GM19324 (cell line): Measurements from ENCODE around the gene F12.

Source experiments
- ATAC-seq: cut with Tn5 transposase; IDR thresholded peaks from one replicate; pipeline ENCODE4 v1.9.1; 2021; ENCODE audit warnings: mild to moderate bottlenecking, moderate library complexity; ENCODE audit not compliant: unreplicated experiment, low FRiP score

The F12 gene

DNA sequence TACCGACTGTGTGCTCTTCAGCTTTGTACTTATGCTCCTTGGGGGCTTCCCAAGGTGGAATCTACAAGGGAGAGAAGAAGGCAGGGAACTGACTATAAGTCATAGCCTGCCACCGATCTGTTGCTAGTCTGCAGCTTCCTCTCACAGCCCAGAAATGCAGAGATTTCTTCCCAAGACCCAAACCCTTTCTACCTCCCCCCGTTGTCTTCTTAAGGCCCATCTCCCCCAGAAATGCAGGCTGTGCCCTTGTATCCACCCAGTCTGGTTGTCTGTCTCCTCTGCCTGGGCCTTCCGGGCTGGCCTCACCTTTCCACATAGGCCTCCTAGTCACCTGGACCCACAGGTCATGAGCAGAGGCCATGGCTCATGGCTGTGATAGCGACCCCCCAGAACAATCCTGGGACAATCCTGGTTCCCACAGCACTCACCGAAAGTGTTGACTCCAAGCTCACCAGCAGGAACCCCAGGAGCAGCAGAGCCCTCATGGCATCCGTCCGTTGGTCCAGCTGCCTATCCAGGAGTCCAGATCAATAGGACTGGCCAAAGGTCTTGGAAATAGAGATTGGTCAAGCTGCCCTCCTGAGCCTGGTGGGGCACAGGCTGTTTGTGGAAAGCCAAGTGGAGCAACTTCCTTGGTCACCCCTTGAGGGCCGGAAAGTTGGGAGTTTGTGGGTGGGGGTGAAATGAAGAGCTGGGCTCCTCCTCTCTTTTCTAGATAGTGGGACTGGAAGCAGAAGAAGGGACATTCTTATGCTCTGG lies at the start of gene F12:
F12 (minus strand) TSS at position 522 of the 759 bp plus-strand sequence; CDS start at position 485, 37 bp downstream.
- ATAC-seq, result no peak

DNA sequence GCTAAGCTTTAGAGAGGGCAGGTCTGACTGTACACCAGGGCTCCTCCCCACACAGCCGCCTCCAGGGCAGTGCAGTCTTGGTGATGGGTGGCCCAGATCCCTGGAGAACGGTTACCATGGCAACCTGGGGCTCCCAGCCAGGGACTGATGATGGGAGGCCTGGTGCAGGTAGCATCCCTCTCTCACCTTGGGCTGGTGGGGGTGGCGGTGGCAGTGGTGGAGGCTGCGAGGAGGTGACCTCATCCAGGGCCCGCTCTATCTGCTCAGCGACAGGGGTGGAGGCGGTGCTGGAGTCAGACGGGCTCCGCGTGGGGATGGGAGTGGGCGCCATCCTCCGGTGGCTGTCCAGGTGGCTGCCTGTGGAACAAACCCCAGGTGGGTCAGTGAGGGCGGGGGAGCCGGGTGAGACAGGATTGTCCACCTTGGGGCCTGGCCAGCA lies 49.6 kb upstream of the F12 start:
- no peak for ATAC-seq

DNA sequence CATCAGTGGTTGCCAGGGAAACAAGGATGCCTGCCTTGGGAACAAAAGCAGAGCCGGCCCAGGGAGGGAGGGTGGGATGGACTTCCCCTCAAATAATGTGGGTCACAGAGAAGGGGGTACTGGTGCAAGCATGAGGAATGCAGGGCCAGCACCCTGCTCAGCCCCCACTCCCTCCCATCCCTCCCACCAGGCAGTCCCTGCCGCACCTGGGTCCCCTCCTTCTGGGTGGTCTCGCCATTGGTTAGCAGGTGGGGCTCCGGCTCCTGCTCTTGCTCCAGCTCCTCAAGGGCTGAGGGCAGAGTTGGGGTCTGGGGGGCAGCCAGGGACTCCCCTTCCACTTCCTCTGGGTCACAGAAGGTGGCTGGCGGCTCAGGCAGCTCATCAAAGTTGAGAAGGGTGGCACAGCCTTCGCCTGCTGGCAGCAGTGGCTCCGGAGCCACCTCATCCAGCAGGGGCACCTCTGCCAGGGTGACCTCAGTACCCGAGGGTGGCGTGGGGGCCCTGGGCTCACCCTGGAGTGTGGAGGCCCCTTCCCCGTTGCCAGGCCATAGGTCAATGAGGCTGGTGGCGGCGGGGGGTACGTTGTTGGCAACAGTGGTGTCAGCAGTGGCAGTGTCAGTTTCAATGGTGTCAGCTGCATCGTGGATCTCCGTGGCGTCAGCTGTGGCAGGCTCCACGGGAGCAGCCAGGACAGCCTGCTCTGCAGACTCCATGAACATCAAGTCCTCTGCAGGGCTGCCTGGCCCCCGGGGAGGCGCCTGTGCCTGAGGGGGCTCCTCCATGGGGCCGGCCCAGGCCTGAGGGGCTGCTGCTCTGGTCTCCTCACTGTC lies 48.7 kb upstream of the F12 start:
- no peak for ATAC-seq

DNA sequence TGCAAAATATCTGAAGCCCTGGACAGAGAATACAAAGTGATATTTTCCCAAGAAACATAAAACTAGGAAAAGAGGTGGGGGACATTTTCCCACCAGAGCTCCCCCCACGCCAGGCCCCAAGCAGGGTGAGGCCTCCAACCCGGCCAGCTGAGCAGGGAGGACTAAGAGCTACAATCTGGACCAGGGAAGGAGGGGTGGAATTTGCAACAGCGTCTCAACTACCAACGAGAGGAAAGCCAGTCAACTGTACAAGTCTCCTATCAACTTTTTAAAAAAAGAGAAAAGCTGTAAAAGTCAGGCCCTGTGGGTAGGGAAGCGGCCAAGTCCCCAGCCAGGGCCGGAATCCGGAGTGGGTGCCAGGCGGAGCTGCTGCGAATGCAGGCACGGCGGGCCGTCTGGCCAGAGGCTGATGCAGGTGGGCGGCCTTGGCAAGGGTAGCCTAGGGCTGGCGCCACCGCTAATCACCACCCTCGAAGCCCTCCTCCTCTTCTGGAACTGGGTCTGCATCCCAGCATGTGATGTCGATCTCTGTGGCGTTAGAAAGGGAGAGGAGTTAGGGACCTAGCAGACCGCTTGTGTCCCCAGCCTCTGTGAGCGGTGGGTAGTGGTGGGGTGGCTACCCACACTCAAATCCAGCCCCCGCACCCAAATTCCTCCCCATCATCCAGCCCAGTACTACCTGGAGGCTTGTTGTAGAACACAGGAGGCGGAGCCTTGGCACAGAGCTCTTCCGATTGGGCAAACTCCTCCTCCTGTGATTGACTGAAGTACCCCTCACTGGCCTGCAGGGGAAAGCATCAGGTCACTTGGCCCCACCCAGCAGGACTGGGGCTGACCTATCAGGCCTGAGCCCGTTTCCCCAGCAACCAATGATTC lies 47.9 kb upstream of the F12 start:
- peak; percentile 24 for ATAC-seq

DNA sequence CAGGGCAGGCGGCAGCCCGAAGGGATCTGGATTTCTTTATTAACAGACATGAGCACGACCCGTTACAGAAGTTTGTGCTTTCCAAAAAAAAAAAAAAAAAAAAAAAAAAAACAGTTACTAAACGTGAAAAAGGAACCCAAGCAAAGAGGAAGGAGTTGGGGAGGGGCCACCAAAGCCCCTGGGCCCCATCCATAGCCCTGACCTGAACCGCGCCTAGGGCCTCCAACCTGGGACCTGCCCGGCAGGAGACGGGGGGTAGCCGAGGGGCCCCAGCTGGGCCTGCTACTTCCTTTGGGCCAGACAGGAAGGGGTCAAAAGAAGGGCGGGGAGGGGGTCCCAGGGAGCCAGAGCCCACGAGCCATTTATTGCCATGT lies 47.2 kb upstream of the F12 start:
- no peak for ATAC-seq

DNA sequence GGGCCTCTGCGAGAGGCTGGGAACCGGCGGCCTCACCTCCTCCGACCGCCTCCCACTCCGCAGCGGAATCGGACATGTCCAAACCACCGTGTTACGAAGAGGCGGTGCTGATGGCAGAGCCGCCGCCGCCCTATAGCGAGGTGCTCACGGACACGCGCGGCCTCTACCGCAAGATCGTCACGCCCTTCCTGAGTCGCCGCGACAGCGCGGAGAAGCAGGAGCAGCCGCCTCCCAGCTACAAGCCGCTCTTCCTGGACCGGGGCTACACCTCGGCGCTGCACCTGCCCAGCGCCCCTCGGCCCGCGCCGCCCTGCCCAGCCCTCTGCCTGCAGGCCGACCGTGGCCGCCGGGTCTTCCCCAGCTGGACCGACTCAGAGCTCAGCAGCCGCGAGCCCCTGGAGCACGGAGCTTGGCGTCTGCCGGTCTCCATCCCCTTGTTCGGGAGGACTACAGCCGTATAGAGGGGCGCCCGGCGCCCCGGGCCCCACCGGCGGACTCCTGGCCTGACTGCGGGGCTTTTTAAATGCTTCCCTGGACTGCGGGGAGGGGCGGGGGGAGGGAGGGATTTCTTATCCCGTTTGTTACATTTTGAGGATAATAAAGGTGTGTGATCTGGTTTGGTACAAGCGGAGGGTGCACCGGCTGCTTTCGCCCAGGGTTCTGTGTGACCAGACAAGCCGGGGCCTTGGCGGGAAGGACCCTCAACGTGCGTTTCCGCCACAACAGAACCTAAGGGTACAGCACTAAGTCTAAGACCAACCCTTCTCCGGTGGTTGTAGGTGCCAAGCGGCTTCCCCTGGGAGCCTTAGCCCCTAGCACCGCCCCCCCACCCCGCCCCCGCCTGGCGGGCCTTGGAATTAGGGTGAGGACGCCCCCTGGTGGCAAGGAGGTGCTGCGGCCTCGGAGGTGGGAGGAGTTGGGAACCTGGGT lies 46.6 kb upstream of the F12 start:
- ATAC-seq, result peak; percentile 19

DNA sequence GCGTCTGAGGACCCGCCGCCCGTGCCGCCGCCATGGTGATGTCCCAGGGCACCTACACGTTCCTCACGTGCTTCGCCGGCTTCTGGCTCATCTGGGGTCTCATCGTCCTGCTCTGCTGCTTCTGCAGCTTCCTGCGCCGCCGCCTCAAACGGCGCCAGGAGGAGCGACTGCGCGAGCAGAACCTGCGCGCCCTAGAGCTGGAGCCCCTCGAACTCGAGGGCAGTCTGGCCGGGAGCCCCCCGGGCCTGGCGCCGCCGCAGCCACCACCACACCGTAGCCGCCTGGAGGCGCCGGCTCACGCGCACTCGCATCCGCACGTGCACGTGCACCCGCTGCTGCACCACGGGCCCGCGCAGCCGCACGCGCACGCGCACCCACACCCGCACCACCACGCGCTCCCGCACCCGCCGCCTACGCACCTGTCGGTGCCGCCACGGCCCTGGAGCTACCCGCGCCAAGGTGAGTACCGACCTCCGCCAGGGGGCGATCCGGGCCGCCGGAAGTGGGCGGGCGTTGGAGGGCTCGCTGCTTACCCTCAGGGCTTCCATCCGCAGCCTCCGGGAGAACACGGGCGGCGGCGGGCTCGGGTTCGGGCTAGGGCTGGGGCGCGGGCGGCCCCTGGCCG lies 45.8 kb upstream of the F12 start:
- ATAC-seq, result peak; percentile 62

DNA sequence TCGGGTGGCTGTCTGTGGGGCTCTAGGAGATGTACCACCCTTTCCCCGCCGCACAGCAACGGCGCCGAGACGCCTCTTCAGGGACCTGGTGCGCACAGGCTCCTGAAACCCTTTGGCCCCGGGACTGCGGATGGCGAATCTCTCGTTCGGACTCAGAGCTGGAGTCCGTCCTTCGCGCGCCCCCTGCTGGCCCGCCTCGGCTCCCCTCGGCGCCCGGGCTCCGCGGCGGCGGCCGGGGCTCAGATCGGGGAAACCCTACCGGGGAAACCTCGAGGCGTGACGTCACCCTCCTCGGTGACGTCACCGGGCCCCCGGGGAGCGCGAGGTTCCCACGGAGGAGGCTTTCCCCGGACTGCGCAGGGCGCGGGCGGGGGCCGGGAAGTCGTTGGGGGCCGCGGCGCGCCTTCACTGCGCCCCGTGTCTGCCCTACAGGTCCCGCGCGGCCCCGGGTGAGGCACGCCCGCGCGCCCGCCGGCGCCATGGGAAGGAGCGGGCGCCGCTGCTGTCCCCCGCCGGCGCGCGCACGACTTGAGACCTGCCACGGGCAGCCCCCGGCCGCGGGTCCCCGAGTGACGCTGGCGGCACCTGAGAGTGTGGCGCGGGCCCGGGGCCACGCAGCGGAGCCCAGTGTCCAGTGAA lies 45.2 kb upstream of the F12 start:
- peak; percentile 53 for ATAC-seq

DNA sequence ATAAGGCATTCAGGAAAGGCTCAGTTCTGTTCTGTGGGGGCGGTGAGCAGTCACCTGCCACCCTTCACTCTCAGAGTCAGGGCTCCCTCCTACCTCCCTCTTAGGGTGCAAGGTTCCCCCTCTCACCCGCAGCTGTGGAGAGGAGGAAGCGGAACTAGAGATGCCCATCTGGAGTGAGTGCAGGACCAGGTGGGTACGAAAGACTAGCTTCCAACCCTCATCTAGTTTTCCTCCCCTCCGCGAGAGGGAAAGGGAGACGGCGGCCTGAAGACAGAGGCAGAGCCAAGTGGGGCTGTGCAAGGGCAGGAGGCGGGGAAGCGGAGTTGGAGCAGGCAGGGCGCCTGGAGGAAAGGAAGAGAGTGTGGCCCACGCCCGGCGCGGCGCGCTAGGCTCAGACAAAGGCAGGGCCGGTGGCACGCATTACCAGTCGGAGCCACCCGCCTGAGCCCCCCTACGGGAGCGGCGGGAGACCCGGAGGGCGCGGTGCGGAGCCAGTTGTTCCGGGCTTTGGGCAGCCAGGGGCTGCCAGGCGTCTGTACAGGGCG lies 44.6 kb upstream of the F12 start:
- ATAC-seq, result peak; percentile 3

DNA sequence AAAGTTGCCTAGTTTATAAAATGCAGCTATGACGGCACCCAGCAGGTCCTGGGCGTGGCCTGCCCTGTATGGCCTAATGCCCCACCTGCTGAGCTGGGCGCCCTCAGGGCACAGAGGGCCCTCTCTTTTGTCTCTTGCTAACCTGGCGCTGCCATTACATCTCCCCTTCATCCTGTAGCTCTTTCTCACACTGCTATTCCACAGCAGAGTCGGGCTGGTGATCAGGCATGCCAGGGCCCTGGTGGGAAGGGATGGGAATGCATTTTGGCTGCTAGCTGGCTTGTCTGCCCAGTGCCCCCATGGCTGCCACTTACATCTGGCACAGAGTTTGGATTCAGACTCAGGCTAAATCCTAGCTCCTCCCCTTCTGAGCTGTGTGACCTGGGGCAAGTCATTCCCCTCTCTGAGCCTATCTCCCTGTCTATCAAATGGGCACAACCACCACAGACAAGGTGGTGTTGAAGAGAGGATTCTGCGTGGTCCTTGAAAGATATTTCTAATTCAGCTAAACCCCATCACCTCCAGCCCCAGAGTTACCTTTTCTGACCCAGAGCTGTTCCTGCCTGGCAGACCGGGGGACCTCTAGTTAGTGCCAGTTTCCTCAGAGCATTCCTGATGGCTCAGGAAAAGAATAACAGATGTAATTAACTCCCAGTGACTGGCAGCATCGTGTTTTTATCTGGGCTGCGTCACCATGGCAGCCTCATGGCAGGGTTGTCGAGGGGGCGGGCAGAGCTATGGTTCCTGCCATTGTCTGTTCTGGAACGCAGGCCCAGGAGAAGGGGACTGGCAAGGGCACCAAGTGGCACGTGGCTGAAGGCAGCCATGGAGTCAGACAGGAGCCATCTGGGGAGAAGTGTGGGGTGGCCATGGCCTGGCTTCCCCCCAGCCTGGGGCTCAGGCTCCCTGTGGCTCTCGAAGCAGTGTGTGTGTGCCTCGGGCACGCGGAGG lies 43.6 kb upstream of the F12 start:
- no peak for ATAC-seq

DNA sequence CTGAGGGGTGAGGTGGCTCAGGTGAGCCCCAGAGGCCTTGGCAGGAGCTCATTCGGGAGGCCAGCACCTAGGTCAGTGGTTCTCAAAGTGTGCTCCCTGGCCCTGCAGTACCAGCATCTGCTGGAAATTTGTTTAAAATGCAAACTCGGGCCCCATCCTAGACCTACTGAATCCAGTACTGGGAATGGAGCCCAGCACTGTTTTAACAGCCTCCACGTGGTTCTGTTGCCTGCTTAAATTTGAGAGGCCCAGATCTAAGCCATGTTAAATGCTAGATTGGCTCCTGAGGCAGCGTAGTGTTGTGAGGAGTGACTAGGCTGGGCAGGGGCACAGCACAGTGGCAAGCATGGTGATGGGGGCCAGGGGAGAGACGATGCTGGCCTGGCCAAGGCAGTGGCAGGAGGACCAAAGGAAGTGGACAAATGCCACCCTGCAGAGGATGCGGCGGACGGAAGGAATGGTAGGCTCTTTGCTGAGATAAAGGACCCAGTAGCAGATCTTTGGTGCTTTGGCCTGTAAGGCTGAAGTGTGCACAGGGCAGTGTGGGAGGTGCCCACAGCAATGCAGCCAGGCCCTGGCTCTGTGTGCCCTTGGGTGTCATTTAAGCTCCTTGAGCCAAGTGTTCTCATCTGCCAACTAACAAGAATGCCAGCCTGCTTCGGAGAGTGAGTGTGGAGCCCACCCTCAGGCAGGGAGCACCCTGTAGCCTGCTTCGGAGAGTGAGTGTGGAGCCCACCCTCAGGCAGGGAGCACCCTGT lies 41.5 kb upstream of the F12 start:
- ATAC-seq, result no peak

DNA sequence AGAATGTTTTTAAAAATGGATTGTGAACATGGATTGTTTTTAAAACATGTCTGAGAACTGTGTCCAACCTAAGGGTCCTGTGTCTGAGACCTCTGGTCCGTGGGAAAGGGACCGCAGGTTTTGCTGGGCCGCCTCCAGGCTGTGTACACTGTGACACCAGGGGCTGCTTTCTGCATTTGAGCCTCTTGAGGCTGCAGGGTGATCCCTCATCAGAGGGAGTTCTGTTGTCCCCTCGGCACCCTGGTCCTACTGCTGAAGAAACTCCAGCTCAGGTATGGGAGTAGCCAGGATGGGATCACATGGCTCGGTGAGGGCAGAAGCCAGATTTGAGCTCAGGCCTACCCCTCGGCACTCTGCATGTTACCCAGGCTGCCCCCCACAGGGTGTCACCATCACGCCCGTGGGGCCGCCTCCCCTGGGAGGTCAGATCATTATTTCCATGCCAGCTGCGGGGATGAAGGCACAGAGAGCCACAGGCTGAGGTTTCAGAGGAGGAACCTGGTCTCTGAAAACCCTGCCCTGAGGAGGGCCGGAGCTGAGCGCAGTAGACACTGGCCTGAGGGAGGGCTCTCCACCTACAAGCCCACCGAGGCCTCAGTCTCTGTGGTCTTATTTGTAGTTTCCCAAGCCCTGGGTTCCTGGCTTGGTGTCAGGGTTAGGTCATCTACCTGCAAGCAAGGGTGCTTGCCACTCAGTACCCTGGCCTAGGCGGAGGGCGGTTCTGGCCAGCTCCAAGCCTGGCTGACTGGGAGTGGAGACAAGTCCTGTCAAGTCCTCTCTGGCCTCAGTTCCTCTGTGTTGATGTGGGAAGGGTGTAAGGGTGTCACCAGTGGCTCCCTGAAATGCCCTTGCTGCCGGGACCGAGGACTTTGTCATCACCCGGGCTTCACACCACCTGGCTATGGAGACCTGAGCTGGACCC lies 40.0 kb upstream of the F12 start:
- ATAC-seq, result no peak

DNA sequence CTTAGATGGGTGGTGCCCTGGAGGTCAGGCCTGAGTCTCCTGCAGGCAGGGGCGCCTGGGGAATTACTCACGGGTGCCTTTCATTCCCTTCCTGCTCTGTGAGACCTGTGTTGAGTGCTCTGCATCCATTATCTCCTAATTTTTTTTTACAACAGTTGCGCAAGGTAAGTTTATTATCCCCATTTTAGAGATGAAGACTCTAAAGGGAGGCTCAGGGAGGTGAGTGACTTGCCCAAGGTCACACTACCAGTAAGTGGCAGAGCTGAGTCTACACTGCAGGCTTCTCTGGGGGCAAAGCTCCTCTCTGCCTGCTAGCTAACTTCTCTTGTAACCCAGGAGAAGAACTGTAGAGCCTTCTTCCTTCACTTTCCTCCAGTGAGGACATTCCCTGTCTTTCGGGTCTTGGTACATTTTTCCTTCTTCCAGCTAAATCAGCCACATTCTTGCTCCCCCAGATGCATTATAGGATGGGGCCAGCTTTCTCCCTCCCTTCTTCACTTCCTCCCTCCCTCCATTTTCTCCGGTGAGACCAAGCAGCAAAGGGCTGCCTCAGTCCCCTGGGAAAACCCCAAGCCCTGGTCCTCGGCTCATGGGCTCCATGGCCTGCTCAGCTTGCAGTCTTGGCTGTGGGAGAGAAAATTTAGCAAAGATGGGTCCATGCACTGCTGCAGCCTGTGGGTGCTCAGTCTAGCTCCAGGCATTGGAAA lies 39.0 kb upstream of the F12 start:
- no peak for ATAC-seq

DNA sequence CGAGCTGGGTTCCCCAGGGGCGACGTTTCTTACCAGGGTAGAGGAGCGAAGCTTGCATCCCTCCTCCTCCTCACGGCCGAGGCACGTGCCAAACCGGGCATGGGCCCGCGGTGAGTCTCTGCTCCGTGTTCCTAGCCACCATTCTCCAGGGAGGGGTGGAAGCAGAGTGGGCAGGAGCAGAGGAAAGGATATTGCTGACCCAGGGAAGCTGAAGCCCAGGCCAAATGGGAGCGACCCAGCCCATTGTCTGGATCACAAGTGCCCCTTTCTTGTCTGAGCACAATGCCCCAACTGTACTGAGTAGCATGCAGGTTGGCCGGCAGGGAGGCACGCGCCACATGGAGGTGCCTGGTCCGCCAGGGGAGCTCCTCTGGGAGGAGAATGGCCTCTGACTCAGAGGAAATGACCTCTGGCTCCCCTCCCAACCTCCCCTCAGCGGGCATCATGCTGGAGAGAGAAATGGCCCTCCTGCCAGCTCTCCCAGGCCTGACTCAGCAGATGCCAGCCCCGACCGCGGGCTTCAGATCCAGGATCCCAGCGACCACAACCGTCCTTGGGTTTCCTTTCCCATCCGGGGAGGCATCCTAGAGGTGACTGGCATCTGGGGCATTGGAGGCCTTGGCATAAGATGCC lies 38.4 kb upstream of the F12 start:
- ATAC-seq, result no peak
